ENCODE measurements around the gene INO80D. TPM values are rescaled to one million over a fixed set of nuclear protein-coding genes. Genes with fewer than 3 reads are reported as not detected.

INO80D gene, protein sequence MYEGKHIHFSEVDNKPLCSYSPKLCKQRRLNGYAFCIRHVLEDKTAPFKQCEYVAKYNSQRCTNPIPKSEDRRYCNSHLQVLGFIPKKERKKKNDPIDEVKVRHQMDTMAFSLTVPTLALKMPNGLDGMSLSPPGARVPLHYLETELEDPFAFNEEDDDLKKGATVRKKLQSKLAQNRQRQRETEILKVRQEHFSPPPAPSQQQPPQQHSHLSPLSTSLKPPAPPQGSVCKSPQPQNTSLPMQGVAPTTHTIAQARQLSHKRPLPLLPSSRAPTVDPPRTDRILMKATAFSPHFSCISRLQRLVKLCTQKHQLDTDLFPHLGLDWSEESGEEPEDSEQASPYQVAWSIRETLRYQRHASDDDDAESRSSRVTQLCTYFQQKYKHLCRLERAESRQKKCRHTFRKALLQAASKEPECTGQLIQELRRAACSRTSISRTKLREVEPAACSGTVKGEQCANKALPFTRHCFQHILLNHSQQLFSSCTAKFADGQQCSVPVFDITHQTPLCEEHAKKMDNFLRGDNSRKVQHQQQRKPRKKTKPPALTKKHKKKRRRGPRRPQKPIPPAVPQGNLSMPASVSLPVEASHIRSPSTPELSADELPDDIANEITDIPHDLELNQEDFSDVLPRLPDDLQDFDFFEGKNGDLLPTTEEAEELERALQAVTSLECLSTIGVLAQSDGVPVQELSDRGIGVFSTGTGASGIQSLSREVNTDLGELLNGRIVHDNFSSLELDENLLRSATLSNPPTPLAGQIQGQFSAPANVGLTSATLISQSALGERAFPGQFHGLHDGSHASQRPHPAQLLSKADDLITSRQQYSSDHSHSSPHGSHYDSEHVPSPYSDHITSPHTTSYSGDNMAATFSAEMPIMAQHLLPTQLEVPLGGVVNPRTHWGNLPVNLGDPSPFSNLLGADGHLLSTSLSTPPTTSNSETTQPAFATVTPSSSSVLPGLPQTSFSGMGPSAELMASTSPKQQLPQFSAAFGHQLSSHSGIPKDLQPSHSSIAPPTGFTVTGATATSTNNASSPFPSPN
- total RNA-seq (2022; extraction: Qiagen RNA extraction) = 1.5 to 1.9 TPM (median 1.6 TPM) in 5 replicates

DNA sequence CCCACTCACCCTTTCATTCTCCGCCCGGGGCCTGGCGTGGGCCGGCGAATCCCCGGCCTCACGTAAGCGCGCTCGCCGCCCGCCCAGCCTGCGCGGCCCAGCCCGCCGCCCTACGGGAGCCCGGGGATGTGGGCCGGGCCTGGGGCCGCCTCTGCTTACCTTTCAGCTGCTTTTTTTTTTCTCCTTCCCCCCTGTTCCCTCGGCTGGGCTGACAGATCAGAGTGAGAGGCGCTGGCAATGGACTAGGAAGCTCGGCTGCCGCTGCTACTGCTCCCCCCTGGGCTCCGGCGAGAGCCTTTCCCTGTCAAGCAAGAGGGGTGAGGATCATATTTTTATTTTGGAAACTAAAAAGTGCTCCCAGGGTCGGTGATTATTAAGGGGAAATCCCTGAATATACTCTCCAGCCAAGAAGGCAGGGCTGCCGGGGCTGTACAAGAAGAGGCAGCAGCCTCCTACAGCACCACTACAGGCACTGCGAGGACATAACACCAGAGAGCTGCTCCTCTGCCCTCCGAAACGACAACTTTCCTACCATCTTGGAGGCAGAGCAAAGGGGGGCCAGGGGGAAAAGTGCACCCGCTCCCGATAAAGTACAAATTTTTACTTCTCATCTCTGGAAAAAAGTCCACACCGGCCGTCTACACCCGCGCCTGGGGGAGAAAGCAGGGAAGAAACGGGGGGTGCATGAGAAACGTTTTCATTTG lies at the start of gene INO80D:
Gene INO80D (minus strand): TSS at position 433 of the 704 bp plus-strand sequence. CDS start 23,158 bp downstream, outside the sequence.

Other genes starting within 250 kb of the INO80D start
- gene NDUFS1, start 73.3 kb upstream of the INO80D start, total RNA-seq (2022; extraction: Qiagen RNA extraction) = 51.1 to 69.0 TPM (median 65.0 TPM) in 5 replicates
- 1,003 to 1,121 TPM (median 1,045 TPM) in 5 replicates for gene EEF1B2, start 73.7 kb upstream of the INO80D start, total RNA-seq (2022; extraction: Qiagen RNA extraction)
- gene ZDBF2, start 188.5 kb upstream of the INO80D start, total RNA-seq (2022; extraction: Qiagen RNA extraction) = 0.74 to 1.5 TPM (median 1.2 TPM) in 5 replicates